HFF-Myc (cell line): ENCODE measurements around the gene TBX21.

Experiments used
- DNase-seq: peaks from one replicate; pipeline ENCODE4 v3.0.0-alpha.2; 2011; ENCODE audit warnings: low read depth; ENCODE audit errors: extremely low read depth
- H3K4me3 ChIP-seq: replicated peaks from 2 replicates; pipeline ENCODE4 v1.5.1; 2011; ENCODE audit warnings: low read depth, mild to moderate bottlenecking, control low read depth, low read length
- CTCF ChIP-seq: IDR thresholded peaks from 2 replicates; pipeline ENCODE4 v1.5.1; 2012; ENCODE audit warnings: mild to moderate bottlenecking, low read depth, low read length, control low read depth; ENCODE audit errors: missing control alignments

TBX21 gene

GRCh38 chr17:47708864-47709541 lies 24.0 kb upstream of the TBX21 start:
- no peak overlapping the region for H3K4me3 ChIP-seq
- no peak for DNase-seq
- TF ChIP-seq CTCF = no peak

GRCh38 chr17:47709594-47709993 lies 23.4 kb upstream of the TBX21 start:
- DNase-seq = no peak
- TF ChIP-seq CTCF = no peak
- no peak overlapping the region for H3K4me3 ChIP-seq

- TF ChIP-seq CTCF = no peak
- no peak for DNase-seq
- no peak overlapping the region for H3K4me3 ChIP-seq
These were observed 21.5 kb upstream of the TBX21 start for GRCh38 chr17:47711366-47712099.

GRCh38 chr17:47712330-47713023 lies 20.6 kb upstream of the TBX21 start:
- no peak overlapping the region for H3K4me3 ChIP-seq
- no peak for TF ChIP-seq CTCF
- no peak for DNase-seq

- DNase-seq = no peak
- H3K4me3 ChIP-seq = no peak overlapping the region
- no peak for TF ChIP-seq CTCF
These were observed 18.9 kb upstream of the TBX21 start for GRCh38 chr17:47713980-47714700.

GRCh38 chr17:47714773-47715396 lies 18.2 kb upstream of the TBX21 start:
- no peak for TF ChIP-seq CTCF
- no peak for DNase-seq
- no peak overlapping the region for H3K4me3 ChIP-seq
